ENCODE measurements around the gene FAM221B.

Gene FAM221B

DNA sequence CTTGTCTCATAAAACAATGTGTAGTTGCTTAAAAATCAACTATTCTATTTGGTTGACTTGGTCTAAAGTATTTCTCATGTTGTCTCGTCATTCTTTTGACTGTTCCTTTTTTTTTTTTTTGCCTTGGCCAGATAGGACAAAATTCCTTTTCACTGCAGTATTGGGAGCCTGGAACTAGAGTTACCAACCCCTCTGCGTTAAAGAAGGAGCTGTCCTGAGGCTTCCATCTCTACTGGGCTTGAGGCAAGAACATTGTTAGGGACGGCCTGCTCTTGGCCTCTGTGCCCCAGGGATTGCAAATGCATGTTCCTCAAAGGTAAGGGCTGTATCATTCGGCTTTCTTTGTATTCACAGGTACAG is 38.5 kb downstream of the FAM221B start:
- DNase-seq = no peak

- DNase-seq = peak; percentile 42
Measured at GRCh38 chr9:35789541-35789940, 39.0 kb downstream of the FAM221B start.

DNA sequence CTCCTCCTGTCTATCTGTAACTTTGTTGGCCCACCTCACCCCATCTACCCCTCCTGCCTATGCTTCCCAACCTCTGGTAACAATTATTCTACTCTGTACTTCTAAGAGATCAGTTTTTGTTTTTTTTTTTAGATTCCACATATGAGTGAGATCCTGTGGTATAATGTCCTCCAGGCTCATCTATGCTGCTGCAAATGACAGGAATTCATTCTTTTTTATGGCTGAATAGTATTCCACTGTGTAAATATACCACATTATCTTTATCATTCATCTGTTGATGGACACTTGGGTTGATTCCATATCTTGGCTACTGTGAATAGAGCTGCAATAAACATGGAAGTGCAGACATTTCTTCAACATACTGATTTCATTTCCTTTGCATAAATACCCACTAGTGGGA is 45.1 kb downstream of the FAM221B start:
- no peak for DNase-seq

- no peak for DNase-seq
Measured at GRCh38 chr9:35781066-35781465, 47.5 kb downstream of the FAM221B start.

DNA sequence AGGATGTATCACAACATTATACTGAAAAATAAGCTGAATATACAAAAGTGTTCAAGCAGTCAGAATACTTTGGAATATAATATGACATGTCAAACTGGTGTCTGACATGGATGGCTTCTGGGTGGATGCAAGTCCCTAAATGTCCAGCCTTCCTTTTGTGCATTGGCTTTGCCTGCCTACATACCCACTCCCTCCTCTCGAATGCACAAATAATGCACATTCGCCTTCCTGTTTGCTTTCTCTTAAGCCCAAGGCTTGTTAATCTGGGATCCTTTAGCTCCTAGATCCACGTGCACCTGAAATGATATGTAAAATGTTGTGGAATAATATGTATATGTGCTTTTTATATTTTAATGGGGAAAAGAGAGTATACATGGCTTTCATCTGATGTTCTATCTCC is 50.0 kb downstream of the FAM221B start:
- DNase-seq = no peak

GRCh38 chr9:35776018-35776417 is 52.5 kb downstream of the FAM221B start:
- DNase-seq = no peak

DNA sequence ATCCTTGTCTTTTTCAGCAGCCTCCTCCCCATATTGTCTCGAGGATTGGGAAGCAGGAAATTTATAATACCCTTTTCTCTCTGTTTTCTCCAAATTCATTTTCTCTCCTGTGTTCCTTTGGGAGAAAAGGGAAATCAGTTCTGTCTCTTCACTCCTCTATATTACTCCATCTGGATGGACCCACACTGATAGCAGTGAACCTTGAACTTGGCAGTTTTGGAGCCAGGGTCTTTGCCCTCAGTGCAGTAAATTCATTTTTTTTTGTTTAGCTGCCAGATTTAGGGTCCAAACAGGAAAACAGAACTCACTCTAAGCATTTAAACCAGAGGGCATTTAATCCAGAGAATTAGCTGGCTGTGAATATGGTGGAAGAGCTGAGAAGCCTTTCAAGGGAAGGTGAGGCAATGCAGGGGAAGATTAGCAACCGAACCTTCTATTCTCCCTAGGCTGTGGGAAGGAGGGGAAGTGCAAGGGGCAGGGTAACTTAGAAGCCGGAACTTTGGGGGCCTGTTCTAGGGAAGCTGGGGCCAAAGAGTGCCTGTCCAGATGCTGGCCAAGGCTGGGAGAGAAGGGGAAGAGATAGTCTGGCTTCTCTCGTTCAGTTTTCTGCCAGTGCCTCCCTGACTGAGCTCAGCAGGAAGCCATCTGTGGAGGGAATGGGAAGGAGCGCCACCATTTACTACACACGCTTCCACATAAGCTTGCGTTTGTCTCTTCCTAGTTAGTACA is 53.5 kb downstream of the FAM221B start:
- DNase-seq = peak; percentile 45

- no peak for DNase-seq
Measured at GRCh38 chr9:35771943-35772342, 56.6 kb downstream of the FAM221B start.

DNA sequence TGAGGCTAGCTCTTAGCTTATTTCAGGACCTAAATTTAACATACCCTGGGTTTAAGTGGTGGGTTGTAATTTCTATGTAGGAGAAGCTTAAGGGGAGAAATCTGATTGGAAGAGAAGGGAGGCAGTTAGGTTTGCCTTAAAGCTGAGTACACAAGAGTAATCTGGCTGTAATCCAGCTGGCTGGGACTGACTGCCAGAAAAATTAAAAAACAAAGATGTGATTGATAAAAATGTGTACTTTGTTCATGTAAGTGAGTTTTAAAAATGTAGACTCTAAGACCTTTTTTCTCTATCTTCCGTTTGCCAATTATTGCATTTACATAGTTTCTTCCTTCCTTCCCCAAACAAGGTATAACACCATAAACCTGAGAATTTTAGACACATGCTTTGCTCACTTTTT is 57.0 kb downstream of the FAM221B start:
- DNase-seq = peak; percentile 76

- DNase-seq = no peak
Measured at GRCh38 chr9:35771075-35771433, 57.5 kb downstream of the FAM221B start.

DNA sequence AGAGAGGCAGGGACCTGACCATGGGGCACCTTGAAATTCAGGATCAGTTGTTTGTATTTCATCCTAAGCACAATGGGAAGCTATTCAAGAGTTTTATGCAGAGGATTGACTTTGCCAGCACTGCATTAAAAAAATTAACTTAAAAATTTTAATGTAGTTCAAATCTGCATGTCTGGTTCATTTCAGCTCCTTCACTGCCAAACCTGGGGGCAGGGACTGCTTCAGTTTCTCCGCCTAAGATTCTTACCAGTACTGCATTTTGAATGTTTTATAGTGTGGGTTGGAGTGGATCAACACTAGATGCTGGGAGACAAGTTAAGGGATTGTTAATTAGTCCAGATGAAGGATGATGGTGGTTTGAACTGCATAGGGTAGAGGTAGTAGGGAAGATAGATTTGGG is 58.8 kb downstream of the FAM221B start:
- DNase-seq = no peak

GRCh38 chr9:35767458-35767857 is 61.1 kb downstream of the FAM221B start:
- DNase-seq = no peak

- no peak for DNase-seq
Measured at GRCh38 chr9:35766997-35767396, 61.5 kb downstream of the FAM221B start.

Measured in hematopoietic multipotent progenitor cell treated with erythropoietin and hydrocortisone succinate and interleukin-3 and kit ligand, for 6 days (in vitro differentiated cells).